GM23338 (cell line): Measurements from ENCODE around the gene MAP4K4.

Experiments used
- CREB1 ChIP-seq: fragments of 250-450 bp; sonication (Bioruptor Pico); IDR thresholded peaks from 2 replicates; pipeline ENCODE4 v1.5.0; 2020; ENCODE audit warnings: low read depth, mild to moderate bottlenecking, moderate library complexity
- CTCF ChIP-seq, 2 experiments: fragments of 200-600 bp in 1 of 2; sonication (generic) in 1 of 2; conservative IDR thresholded peaks; 2 replicates each; pipeline versions ENCODE4 v1.5.1 to v1.6.1; 2016 to 2017; ENCODE audit warnings: antibody characterized with exemption in 2 of 2, low read depth in 2 of 2, mild to moderate bottlenecking in 2 of 2, moderate library complexity in 1 of 2
- ETS1 ChIP-seq: IDR thresholded peaks from 2 replicates; pipeline ENCODE4 v1.6.1; 2016; ENCODE audit warnings: antibody characterized with exemption
- EZH2 ChIP-seq: fragments of 200-600 bp; sonication (generic); IDR thresholded peaks from one replicate; pipeline ENCODE4 v1.8.0; 2017; ENCODE audit warnings: antibody characterized with exemption, mild to moderate bottlenecking, low read depth; ENCODE audit not compliant: unreplicated experiment
- EZH2phosphoT487 ChIP-seq: fragments of 200-600 bp; sonication (generic); IDR thresholded peaks from one replicate; pipeline ENCODE4 v1.8.1; 2018; ENCODE audit warnings: antibody characterized with exemption; ENCODE audit not compliant: unreplicated experiment
- JUNB ChIP-seq: IDR thresholded peaks from one replicate; pipeline ENCODE4 v1.6.1; 2016; ENCODE audit warnings: antibody characterized with exemption; ENCODE audit not compliant: unreplicated experiment
- NANOG ChIP-seq: IDR thresholded peaks from 2 replicates; pipeline ENCODE4 v1.6.1; 2016; ENCODE audit warnings: antibody characterized with exemption, borderline replicate concordance
- POLR2AphosphoS5 ChIP-seq: IDR thresholded peaks from 2 replicates; pipeline ENCODE4 v1.6.1; 2016; ENCODE audit warnings: antibody characterized with exemption, low read depth
- STAT1 ChIP-seq: IDR thresholded peaks from one replicate; pipeline ENCODE4 v1.6.1; 2016; ENCODE audit warnings: antibody characterized with exemption; ENCODE audit not compliant: unreplicated experiment
- ZNF114 ChIP-seq: fragments of 250-450 bp; sonication (Bioruptor Pico); IDR thresholded peaks from 2 replicates; pipeline ENCODE4 v1.5.0; 2020; ENCODE audit warnings: mild to moderate bottlenecking, moderate library complexity
- ZNF331 ChIP-seq: fragments of 250-450 bp; sonication (Bioruptor Pico); IDR thresholded peaks from 2 replicates; pipeline ENCODE4 v1.5.0; 2020; ENCODE audit warnings: low read depth, mild to moderate bottlenecking, moderate library complexity

GRCh38 chr2:101724125-101724474 lies 26.6 kb downstream of the MAP4K4 start:
- no peak for TF ChIP-seq POLR2AphosphoS5
- no peak for TF ChIP-seq CTCF (conservative IDR thresholded peaks at IDR 0.05; ENCODE audit: low read depth in 2 of 2)
- TF ChIP-seq JUNB, result no peak
- TF ChIP-seq NANOG, result no peak
- TF ChIP-seq EZH2, result no peak
- no peak for TF ChIP-seq ZNF114
- TF ChIP-seq ZNF331 (CRISPR knock-in tag), result no peak
- TF ChIP-seq EZH2phosphoT487, result no peak
- TF ChIP-seq CREB1 (CRISPR knock-in tag), result no peak
- no peak for TF ChIP-seq ETS1
- no peak for TF ChIP-seq STAT1
